22Rv1 (cell line): ENCODE results near the gene TMEM132D.

ENCODE experiments used
- H3K27ac ChIP-seq: fragments of 450-650 bp; 2 replicates; pipeline ENCODE4 v1.5.1; 2017
- CTCF ChIP-seq: fragments of 450-650 bp; IDR thresholded peaks from 2 replicates; pipeline ENCODE4 v1.5.1; 2017; ENCODE audit warnings: mild to moderate bottlenecking
- ZFX ChIP-seq: fragments of 450-650 bp; IDR thresholded peaks from 2 replicates; pipeline ENCODE4 v1.6.1; 2017; ENCODE audit warnings: antibody characterized with exemption, borderline replicate concordance

TMEM132D gene

GRCh38 chr12:129676411-129676810 lies 227.4 kb downstream of the TMEM132D start:
- H3K27ac ChIP-seq = no peak overlapping the region
- no peak for TF ChIP-seq ZFX
- no peak for TF ChIP-seq CTCF

GRCh38 chr12:129675947-129676346 lies 227.9 kb downstream of the TMEM132D start:
- TF ChIP-seq CTCF (no peak), ZFX (no peak)
- no peak overlapping the region for H3K27ac ChIP-seq

- TF ChIP-seq CTCF = no peak
- no peak for TF ChIP-seq ZFX
- no peak overlapping the region for H3K27ac ChIP-seq
Measured at GRCh38 chr12:129675496-129675895, 228.3 kb downstream of the TMEM132D start.

GRCh38 chr12:129673806-129674205 lies 230.0 kb downstream of the TMEM132D start:
- TF ChIP-seq ZFX = no peak
- no peak for TF ChIP-seq CTCF
- no peak overlapping the region for H3K27ac ChIP-seq

GRCh38 chr12:129672110-129672509 lies 231.7 kb downstream of the TMEM132D start:
- TF ChIP-seq ZFX (no peak), CTCF (no peak)

GRCh38 chr12:129670256-129670920 lies 233.4 kb downstream of the TMEM132D start:
- no peak overlapping the region for H3K27ac ChIP-seq
- no peak for TF ChIP-seq ZFX
- TF ChIP-seq CTCF = no peak

More at GRCh38 chr12:129672110-129672509, 231.7 kb downstream of the TMEM132D start:
- no peak overlapping the region for H3K27ac ChIP-seq

GRCh38 chr12:129665414-129665813 lies 238.4 kb downstream of the TMEM132D start:
- TF ChIP-seq ZFX = no peak
- no peak for TF ChIP-seq CTCF
- H3K27ac ChIP-seq = no peak overlapping the region
